HG02973 (cell line): Measurements from ENCODE around the gene ZNF420.
"Not testable (repeated sequence)": the region's sequence is repeated elsewhere in the genome, so short reads cannot be mapped to it uniquely, and the experiment has no call there.

ENCODE experiments used
- ATAC-seq: cut with Tn5 transposase; IDR thresholded peaks from one replicate; pipeline ENCODE4 v1.9.1; 2021; ENCODE audit warnings: moderate library complexity; ENCODE audit not compliant: unreplicated experiment

ZNF420 gene

GRCh38 chr19:37077934-37078716, at the start of gene ZNF420:
ZNF420 (plus strand) TSS chr19:37078433; CDS start chr19:37089119, 10,686 bp downstream.
- ATAC-seq, result peak; percentile 93

GRCh38 chr19:37045140-37045539, 33.1 kb upstream of the ZNF420 start:
- no peak for ATAC-seq

GRCh38 chr19:37055330-37055729, 22.9 kb upstream of the ZNF420 start:
- ATAC-seq, result no peak

- no peak for ATAC-seq
Observed at GRCh38 chr19:37056776-37057175, 21.5 kb upstream of the ZNF420 start.

- ATAC-seq, result no peak
Observed at GRCh38 chr19:37059142-37059541, 19.1 kb upstream of the ZNF420 start.

- not testable (repeated sequence) for ATAC-seq
Observed at GRCh38 chr19:37064886-37065285, 13.3 kb upstream of the ZNF420 start.

- ATAC-seq, result no peak
Observed at GRCh38 chr19:37074111-37074510, 4.1 kb upstream of the ZNF420 start.

GRCh38 chr19:37074819-37075362, 3.3 kb upstream of the ZNF420 start:
- ATAC-seq, result no peak

GRCh38 chr19:37076524-37076923, 1.7 kb upstream of the ZNF420 start:
- not testable (repeated sequence) for ATAC-seq

- no peak for ATAC-seq
Observed at GRCh38 chr19:37077501-37077933, 716 bp upstream of the ZNF420 start.

- no peak for ATAC-seq
Observed at GRCh38 chr19:37078717-37079032, 442 bp downstream of the ZNF420 start.

GRCh38 chr19:37079238-37079637, 1.0 kb downstream of the ZNF420 start:
- ATAC-seq, result no peak

- no peak for ATAC-seq
Observed at GRCh38 chr19:37082307-37082706, 4.1 kb downstream of the ZNF420 start.

GRCh38 chr19:37087110-37087509, 8.9 kb downstream of the ZNF420 start:
- ATAC-seq, result no peak

- ATAC-seq, result no peak
Observed at GRCh38 chr19:37095859-37096258, 17.6 kb downstream of the ZNF420 start.

GRCh38 chr19:37098570-37098969, 20.3 kb downstream of the ZNF420 start:
- ATAC-seq, result no peak

GRCh38 chr19:37104135-37104534, 25.9 kb downstream of the ZNF420 start:
- not testable (repeated sequence) for ATAC-seq

GRCh38 chr19:37111753-37112152, 33.5 kb downstream of the ZNF420 start:
- ATAC-seq, result not testable (repeated sequence)

GRCh38 chr19:37114001-37114400, 35.8 kb downstream of the ZNF420 start:
- no peak for ATAC-seq

- not testable (repeated sequence) for ATAC-seq
Observed at GRCh38 chr19:37122093-37122492, 43.9 kb downstream of the ZNF420 start.

- no peak for ATAC-seq
Observed at GRCh38 chr19:37127999-37128820, 50.0 kb downstream of the ZNF420 start.

- no peak for ATAC-seq
Observed at GRCh38 chr19:37128821-37129177, 50.6 kb downstream of the ZNF420 start.
